ENCODE results near the gene NAE1.

NAE1 gene

GRCh38 chr16:66851166-66851964, 20.6 kb upstream of the NAE1 start:
- FAIRE-seq (no peak), DNase-seq (ENCODE audit: insufficient read length, low spot score) (no peak)
- TF ChIP-seq POLR2A (IDR thresholded peaks at IDR 0.05; ENCODE audit: low read depth, low read length) (no peak), PAX5 (IDR thresholded peaks at IDR 0.05; ENCODE audit: insufficient read depth, low read length, severe bottlenecking) (no peak), TAF1 (IDR thresholded peaks at IDR 0.05; ENCODE audit: low read depth, low read length) (no peak), SPI1 (IDR thresholded peaks at IDR 0.05; ENCODE audit: low read depth, low read length) (no peak)

GRCh38 chr16:66850115-66850815, 19.5 kb upstream of the NAE1 start:
- TF ChIP-seq POU2F2 (IDR thresholded peaks at IDR 0.05; ENCODE audit: low read depth, low read length) (no peak), POLR2AphosphoS5 (IDR thresholded peaks at IDR 0.05; ENCODE audit: low read depth, low read length) (no peak), POLR2A (IDR thresholded peaks at IDR 0.05; ENCODE audit: low read depth, low read length) (no peak), PAX5 (IDR thresholded peaks at IDR 0.05; ENCODE audit: insufficient read depth, low read length, severe bottlenecking) (no peak), SPI1 (IDR thresholded peaks at IDR 0.05; ENCODE audit: low read depth, low read length) (peak; percentile 54; the same call in 1 of the 2 replicates), TAF1 (IDR thresholded peaks at IDR 0.05; ENCODE audit: low read depth, low read length) (no peak)
- DNase-seq (ENCODE audit: insufficient read length, low spot score) (no peak), FAIRE-seq (no peak)

- no peak for FAIRE-seq
These were observed 18.8 kb upstream of the NAE1 start for GRCh38 chr16:66849549-66849948.

GRCh38 chr16:66849021-66849420, 18.2 kb upstream of the NAE1 start:
- no peak for DNase-seq (ENCODE audit: insufficient read length, low spot score)
- FAIRE-seq: no peak
- no peak for TF ChIP-seq SPI1 (IDR thresholded peaks at IDR 0.05; ENCODE audit: low read depth, low read length)
- no peak for TF ChIP-seq POLR2AphosphoS5 (IDR thresholded peaks at IDR 0.05; ENCODE audit: low read depth, low read length)
- no peak for TF ChIP-seq PAX5 (IDR thresholded peaks at IDR 0.05; ENCODE audit: insufficient read depth, low read length, severe bottlenecking)
- no peak for TF ChIP-seq TAF1 (IDR thresholded peaks at IDR 0.05; ENCODE audit: low read depth, low read length)
- no peak for TF ChIP-seq POU2F2 (IDR thresholded peaks at IDR 0.05; ENCODE audit: low read depth, low read length)
- TF ChIP-seq POLR2A (IDR thresholded peaks at IDR 0.05; ENCODE audit: low read depth, low read length): no peak

More at GRCh38 chr16:66849549-66849948, 18.8 kb upstream of the NAE1 start:
- no peak for DNase-seq (ENCODE audit: insufficient read length, low spot score)
- TF ChIP-seq SPI1 (IDR thresholded peaks at IDR 0.05; ENCODE audit: low read depth, low read length): no peak
- no peak for TF ChIP-seq POLR2A (IDR thresholded peaks at IDR 0.05; ENCODE audit: low read depth, low read length)
- no peak for TF ChIP-seq TAF1 (IDR thresholded peaks at IDR 0.05; ENCODE audit: low read depth, low read length)
- no peak for TF ChIP-seq PAX5 (IDR thresholded peaks at IDR 0.05; ENCODE audit: insufficient read depth, low read length, severe bottlenecking)
- TF ChIP-seq POLR2AphosphoS5 (IDR thresholded peaks at IDR 0.05; ENCODE audit: low read depth, low read length): no peak
- TF ChIP-seq POU2F2 (IDR thresholded peaks at IDR 0.05; ENCODE audit: low read depth, low read length): no peak

GRCh38 chr16:66848172-66848571, 17.4 kb upstream of the NAE1 start:
- FAIRE-seq (no peak), DNase-seq (ENCODE audit: insufficient read length, low spot score) (no peak)
- TF ChIP-seq POU2F2 (IDR thresholded peaks at IDR 0.05; ENCODE audit: low read depth, low read length) (no peak), PAX5 (IDR thresholded peaks at IDR 0.05; ENCODE audit: insufficient read depth, low read length, severe bottlenecking) (no peak), SPI1 (IDR thresholded peaks at IDR 0.05; ENCODE audit: low read depth, low read length) (no peak), POLR2A (IDR thresholded peaks at IDR 0.05; ENCODE audit: low read depth, low read length) (no peak), POLR2AphosphoS5 (IDR thresholded peaks at IDR 0.05; ENCODE audit: low read depth, low read length) (no peak), TAF1 (IDR thresholded peaks at IDR 0.05; ENCODE audit: low read depth, low read length) (no peak)

- FAIRE-seq (no peak), DNase-seq (ENCODE audit: insufficient read length, low spot score) (no peak)
- TF ChIP-seq POLR2AphosphoS5 (IDR thresholded peaks at IDR 0.05; ENCODE audit: low read depth, low read length) (no peak), POU2F2 (IDR thresholded peaks at IDR 0.05; ENCODE audit: low read depth, low read length) (no peak), POLR2A (IDR thresholded peaks at IDR 0.05; ENCODE audit: low read depth, low read length) (no peak), PAX5 (IDR thresholded peaks at IDR 0.05; ENCODE audit: insufficient read depth, low read length, severe bottlenecking) (no peak), TAF1 (IDR thresholded peaks at IDR 0.05; ENCODE audit: low read depth, low read length) (no peak), SPI1 (IDR thresholded peaks at IDR 0.05; ENCODE audit: low read depth, low read length) (no peak)
These were observed 16.8 kb upstream of the NAE1 start for GRCh38 chr16:66847533-66848067.

- TF ChIP-seq TAF1 (IDR thresholded peaks at IDR 0.05; ENCODE audit: low read depth, low read length): no peak
- no peak for TF ChIP-seq POLR2A (IDR thresholded peaks at IDR 0.05; ENCODE audit: low read depth, low read length)
- TF ChIP-seq POU2F2 (IDR thresholded peaks at IDR 0.05; ENCODE audit: low read depth, low read length): no peak
- TF ChIP-seq PAX5 (IDR thresholded peaks at IDR 0.05; ENCODE audit: insufficient read depth, low read length, severe bottlenecking): no peak
- TF ChIP-seq POLR2AphosphoS5 (IDR thresholded peaks at IDR 0.05; ENCODE audit: low read depth, low read length): no peak
- no peak for TF ChIP-seq SPI1 (IDR thresholded peaks at IDR 0.05; ENCODE audit: low read depth, low read length)
- no peak for FAIRE-seq
- DNase-seq (ENCODE audit: insufficient read length, low spot score): no peak
These were observed 16.1 kb upstream of the NAE1 start for GRCh38 chr16:66846831-66847230.

- TF ChIP-seq POLR2AphosphoS5 (IDR thresholded peaks at IDR 0.05; ENCODE audit: low read depth, low read length): no peak
- no peak for TF ChIP-seq POU2F2 (IDR thresholded peaks at IDR 0.05; ENCODE audit: low read depth, low read length)
- 0 out of 2 replicates have a peak, but pooled peaks have one; percentile 1 for TF ChIP-seq SPI1 (IDR thresholded peaks at IDR 0.05; ENCODE audit: low read depth, low read length)
- no peak for DNase-seq (ENCODE audit: insufficient read length, low spot score)
- FAIRE-seq: peak; percentile 84
These were observed 15.5 kb upstream of the NAE1 start for GRCh38 chr16:66846266-66846665.

GRCh38 chr16:66845791-66846221, 15.0 kb upstream of the NAE1 start:
- DNase-seq (ENCODE audit: insufficient read length, low spot score) (no peak), FAIRE-seq (no peak)
- TF ChIP-seq TAF1 (IDR thresholded peaks at IDR 0.05; ENCODE audit: low read depth, low read length) (no peak), PAX5 (IDR thresholded peaks at IDR 0.05; ENCODE audit: insufficient read depth, low read length, severe bottlenecking) (no peak), SPI1 (IDR thresholded peaks at IDR 0.05; ENCODE audit: low read depth, low read length) (no peak), POU2F2 (IDR thresholded peaks at IDR 0.05; ENCODE audit: low read depth, low read length) (no peak), POLR2AphosphoS5 (IDR thresholded peaks at IDR 0.05; ENCODE audit: low read depth, low read length) (no peak), POLR2A (IDR thresholded peaks at IDR 0.05; ENCODE audit: low read depth, low read length) (no peak)
